A549 (cell line): Measurements from ENCODE around the gene PDHX. TPM values are rescaled to one million over a fixed set of nuclear protein-coding genes. Genes with fewer than 3 reads are reported as not detected.

Experiments used
- ATAC-seq, 2 experiments: fragments of 200-7000 bp in 1 of 2; fragments of >200 bp in 1 of 2; cut with Nextera tagmentation in 1 of 2; cut with Tn5 transposase in 1 of 2; 3 replicates each; pipeline versions ENCODE4 v1.8.0 to v1.9.1; 2018 to 2020; ENCODE audit warnings: mild to moderate bottlenecking in 1 of 2, moderate library complexity in 1 of 2
- CTCF ChIA-PET: fragments of 300-600 bp; sonication (Branson Sonifier 250); formaldehyde crosslinking; extraction: SDS; loops from one replicate; lab custom pipeline; 2021; ENCODE audit warnings: antibody characterized with exemption, inconsistent platforms; lab: Yijun Ruan, JAX
- POLR2A ChIA-PET: fragments of 350-600 bp; formaldehyde crosslinking; extraction: SDS; loops from one replicate; lab custom pipeline; 2021; ENCODE audit warnings: antibody characterized with exemption, inconsistent platforms; lab: Yijun Ruan, JAX
- DNase-seq, 2 experiments: peaks; one replicate each; pipeline versions ENCODE4 v3.0.0 to v3.0.0-alpha.2; 2011 to 2016; ENCODE audit warnings: low read depth in 1 of 2, low spot score in 1 of 2
- FAIRE-seq: peaks from 2 replicates; lab custom pipeline; 2011; peaks lifted over from hg19 to GRCh38; lab: Jason Lieb, UNC
- H3K27ac ChIP-seq, 2 experiments: fragments of >200 bp; sonication (Bioruptor Twin); formaldehyde crosslinking; 3 replicates each; pipeline ENCODE4 v1.5.1; 2016 to 2017
- H3K4me1 ChIP-seq: fragments of >200 bp; sonication (Bioruptor Twin); formaldehyde crosslinking; 3 replicates; pipeline ENCODE4 v1.6.1; 2016
- H3K4me2 ChIP-seq: fragments of >200 bp; sonication (Bioruptor Twin); formaldehyde crosslinking; 3 replicates; pipeline ENCODE4 v1.6.1; 2016
- H3K4me3 ChIP-seq: fragments of >200 bp; sonication (Bioruptor Twin); formaldehyde crosslinking; 3 replicates; pipeline ENCODE4 v1.5.1; 2016
- H3K9me3 ChIP-seq: fragments of >200 bp; sonication (Bioruptor Twin); formaldehyde crosslinking; 3 replicates; pipeline ENCODE4 v1.6.1; 2016
- BHLHE40 ChIP-seq: IDR thresholded peaks from 2 replicates; pipeline ENCODE4 v1.6.1; 2012; ENCODE audit warnings: low read depth, low read length, inconsistent platforms
- CBX2 ChIP-seq: fragments of 200-600 bp; sonication (generic); IDR thresholded peaks from 2 replicates; pipeline ENCODE4 v1.6.1; 2016; ENCODE audit warnings: low read depth, mild to moderate bottlenecking, borderline replicate concordance
- CBX8 ChIP-seq: fragments of 200-600 bp; sonication (generic); IDR thresholded peaks from 2 replicates; pipeline ENCODE4 v1.6.1; 2016
- EHMT2 ChIP-seq: fragments of 200-600 bp; sonication (generic); IDR thresholded peaks from 2 replicates; pipeline ENCODE4 v1.6.1; 2016; ENCODE audit warnings: antibody characterized with exemption, low read depth, mild to moderate bottlenecking, moderate library complexity
- FOSB ChIP-seq: fragments of 250-450 bp; sonication (Bioruptor Pico); IDR thresholded peaks from 2 replicates; pipeline ENCODE4 v1.5.0; 2020; ENCODE audit warnings: mild to moderate bottlenecking, moderate library complexity
- KDM5A ChIP-seq: fragments of 200-600 bp; sonication (generic); IDR thresholded peaks from 2 replicates; pipeline ENCODE4 v1.6.1; 2016; ENCODE audit warnings: antibody characterized with exemption, mild to moderate bottlenecking
- MAFK ChIP-seq: fragments of 450-650 bp; IDR thresholded peaks from 2 replicates; pipeline ENCODE4 v1.6.1; 2014; ENCODE audit not compliant: partially characterized antibody
- MAZ ChIP-seq: fragments of 150-350 bp; IDR thresholded peaks from 2 replicates; pipeline ENCODE4 v1.6.1; 2014; ENCODE audit warnings: antibody characterized with exemption, low read depth, low read length, borderline replicate concordance
- MYC ChIP-seq: IDR thresholded peaks from 2 replicates; pipeline ENCODE4 v1.6.1; 2012; ENCODE audit warnings: mild to moderate bottlenecking, inconsistent platforms, low read length, improper control_type of control experiment, borderline replicate concordance
- NPAS2 ChIP-seq: fragments of 250-450 bp; sonication (Bioruptor Pico); IDR thresholded peaks from 2 replicates; pipeline ENCODE4 v1.8.0; 2022; ENCODE audit warnings: mild to moderate bottlenecking, moderate library complexity, borderline replicate concordance
- NR3C1 ChIP-seq: fragments of >200 bp; sonication (Bioruptor Twin); formaldehyde crosslinking; IDR thresholded peaks from 3 replicates; pipeline ENCODE4 v1.6.1; 2017
- PHF8 ChIP-seq: fragments of 200-600 bp; sonication (generic); IDR thresholded peaks from 2 replicates; pipeline ENCODE4 v1.6.1; 2016; ENCODE audit warnings: low read depth, mild to moderate bottlenecking, antibody characterized with exemption, moderate library complexity, borderline replicate concordance
- POLR2A ChIP-seq: IDR thresholded peaks from 2 replicates; pipeline ENCODE4 v1.6.1; 2012; ENCODE audit warnings: mild to moderate bottlenecking, low read length
- RAD21 ChIP-seq, 2 experiments: fragments of >200 bp in 1 of 2; sonication (Bioruptor Twin) in 1 of 2; formaldehyde crosslinking in 1 of 2; IDR thresholded peaks in 1 of 2; conservative IDR thresholded peaks in 1 of 2; 2 replicates in 1 of 2; 3 replicates in 1 of 2; pipeline ENCODE4 v1.6.1; 2012 to 2018; ENCODE audit warnings: inconsistent platforms in 1 of 2
- RARB ChIP-seq: fragments of 250-450 bp; sonication (Bioruptor Pico); IDR thresholded peaks from 2 replicates; pipeline ENCODE4 v1.8.0; 2021; ENCODE audit warnings: mild to moderate bottlenecking, moderate library complexity
- RFX5 ChIP-seq: fragments of 450-650 bp; IDR thresholded peaks from 2 replicates; pipeline ENCODE4 v1.7.1; 2014; ENCODE audit warnings: antibody characterized with exemption, mild to moderate bottlenecking, moderate library complexity
- SMC3 ChIP-seq: fragments of >200 bp; sonication (Bioruptor Twin); formaldehyde crosslinking; IDR thresholded peaks from 3 replicates; pipeline ENCODE4 v1.6.1; 2018; ENCODE audit warnings: inconsistent platforms
- SREBF2 ChIP-seq: fragments of 450-650 bp; IDR thresholded peaks from 2 replicates; pipeline ENCODE4 v1.6.1; 2014; ENCODE audit warnings: mild to moderate bottlenecking, moderate library complexity
- TFCP2L1 ChIP-seq: fragments of 250-450 bp; sonication (Bioruptor Pico); IDR thresholded peaks from 2 replicates; pipeline ENCODE4 v1.5.0; 2021; ENCODE audit warnings: mild to moderate bottlenecking
- ZSCAN20 ChIP-seq: fragments of 250-450 bp; sonication (Bioruptor Pico); IDR thresholded peaks from 2 replicates; pipeline ENCODE4 v1.8.0; 2022; ENCODE audit warnings: mild to moderate bottlenecking, moderate library complexity
- WGBS: methylation state at CpG from one replicate; pipeline ENCODE4 v1.1.6; 2017; ENCODE audit errors: missing lambda C conversion rate; 5-methylcytosine and 5-hydroxymethylcytosine counted together
- polyA plus RNA-seq, 4 experiments: library from polyadenylated mRNA; depleted of rRNA in 3 of 4; stranded (reverse); fragments of >200 nt; fragmentation: RNase III in 1 of 4; extraction: RNeasy Plus Mini Kit Qiagen cat#74134 plus additional on column Dnase treatment in 1 of 4; gene quantifications; 2 replicates in 3 of 4; 3 replicates in 1 of 4; pipeline ENCODE4 v1.2.3, GENCODE V29; 2011 to 2017
- TF ChIP-seq, protein P1 (sequence below): IDR thresholded peaks from 2 replicates; pipeline ENCODE4 v1.6.1; 2012
- TF ChIP-seq, protein P2 (sequence below): IDR thresholded peaks from 2 replicates; pipeline ENCODE4 v1.6.1; 2012; ENCODE audit warnings: low read depth, borderline replicate concordance
- TF ChIP-seq, protein P3 (sequence below): fragments of 450-650 bp; IDR thresholded peaks from 2 replicates; pipeline ENCODE4 v1.6.1; 2014; ENCODE audit warnings: antibody characterized with exemption
- TF ChIP-seq, protein P4 (sequence below): fragments of 250-450 bp; sonication (Bioruptor Pico); IDR thresholded peaks from 2 replicates; pipeline ENCODE4 v1.5.0; 2021; ENCODE audit warnings: mild to moderate bottlenecking, moderate library complexity, borderline replicate concordance
- TF ChIP-seq, protein P5 (sequence below): fragments of >200 bp; sonication (Bioruptor Twin); formaldehyde crosslinking; IDR thresholded peaks from 3 replicates; pipeline ENCODE4 v1.5.1; 2016
- TF ChIP-seq, protein P6 (sequence below): fragments of >200 bp; sonication (Bioruptor Twin); formaldehyde crosslinking; IDR thresholded peaks from 2 replicates; pipeline ENCODE4 v1.6.1; 2016
- TF ChIP-seq, protein P7 (sequence below): fragments of 250-450 bp; sonication (Bioruptor Pico); IDR thresholded peaks from 2 replicates; pipeline ENCODE4 v1.5.0; 2020; ENCODE audit warnings: low read depth, mild to moderate bottlenecking, moderate library complexity

The PDHX gene
- polyA plus RNA-seq, 2 of the 4 experiments (the other 2 are of a cell fraction): 46.5 to 87.4 TPM

DNA sequence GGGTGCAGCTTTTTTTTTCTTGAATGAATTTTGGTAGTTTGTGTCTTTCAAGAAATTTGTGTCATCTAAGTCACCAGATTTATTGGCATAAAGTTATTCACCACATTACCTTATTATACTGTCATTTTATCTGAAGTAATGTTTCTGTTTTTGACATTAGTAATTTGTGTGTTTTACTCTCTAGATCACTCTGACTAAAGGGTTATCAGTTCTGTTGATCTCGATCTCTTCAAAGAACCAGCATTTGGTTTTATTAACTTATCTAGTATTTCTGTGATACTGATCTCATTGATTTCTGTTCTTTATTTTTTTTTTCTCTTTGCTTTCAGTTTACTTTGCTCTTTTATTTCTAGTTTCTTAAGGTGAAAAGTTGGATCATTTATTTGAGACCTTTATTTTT, 55.5 kb downstream of the PDHX start:
- FAIRE-seq (peak; percentile 72), ATAC-seq (no peak), DNase-seq (no peak)
- no peaks in the 10 kb centered on the region for H3K9me3 ChIP-seq
- TF ChIP-seq MAZ: no peak
- TF ChIP-seq, protein P1, sequence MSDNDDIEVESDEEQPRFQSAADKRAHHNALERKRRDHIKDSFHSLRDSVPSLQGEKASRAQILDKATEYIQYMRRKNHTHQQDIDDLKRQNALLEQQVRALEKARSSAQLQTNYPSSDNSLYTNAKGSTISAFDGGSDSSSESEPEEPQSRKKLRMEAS: no peak
- TF ChIP-seq TFCP2L1 (CRISPR knock-in tag): no peak
- no peak for TF ChIP-seq SREBF2
- no peak for TF ChIP-seq NPAS2 (CRISPR knock-in tag)
- TF ChIP-seq MAFK: no peak
- TF ChIP-seq, protein P2, sequence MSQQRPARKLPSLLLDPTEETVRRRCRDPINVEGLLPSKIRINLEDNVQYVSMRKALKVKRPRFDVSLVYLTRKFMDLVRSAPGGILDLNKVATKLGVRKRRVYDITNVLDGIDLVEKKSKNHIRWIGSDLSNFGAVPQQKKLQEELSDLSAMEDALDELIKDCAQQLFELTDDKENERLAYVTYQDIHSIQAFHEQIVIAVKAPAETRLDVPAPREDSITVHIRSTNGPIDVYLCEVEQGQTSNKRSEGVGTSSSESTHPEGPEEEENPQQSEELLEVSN: no peak
- no peak for TF ChIP-seq KDM5A
- no peak for TF ChIP-seq BHLHE40
- no peak for TF ChIP-seq ZSCAN20 (CRISPR knock-in tag)
- ChIA-PET CTCF (interaction anchor here (0.6 kb wide), 1 partner anchor 291 kb away, joined by 3 read pairs; no protein-coding TSS in a partner anchor), POLR2A (no interaction called here)
- H3K27ac ChIP-seq: no peak overlapping the region
- no peak overlapping the region for H3K4me2 ChIP-seq
- WGBS: 78% methylated on average over 1 of the region's 1 CpG
- peaks cover 21% of the 10 kb centered on the region for H3K4me1 ChIP-seq
- H3K4me3 ChIP-seq: no peak overlapping the region

DNA sequence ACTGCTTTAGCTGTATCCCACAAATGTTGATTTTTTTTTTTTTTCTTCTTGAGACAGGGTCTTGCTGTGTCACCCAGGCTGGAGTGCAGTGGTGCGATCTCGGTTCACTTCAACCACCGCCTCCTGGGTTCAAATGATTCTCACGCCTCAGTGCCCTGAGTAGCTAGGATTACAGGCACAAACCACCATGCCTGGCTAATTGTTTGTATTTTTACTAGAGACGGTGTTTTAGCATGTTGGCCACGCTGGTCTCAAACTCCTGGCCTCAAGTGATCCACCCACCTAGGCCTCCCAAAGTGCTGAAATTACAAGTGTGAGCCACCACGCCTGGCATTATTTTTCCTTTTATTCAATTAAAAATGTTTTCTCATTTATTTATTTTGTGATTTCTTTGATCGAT, 55.9 kb downstream of the PDHX start:
- TF ChIP-seq CBX8 (no peak), MYC (no peak), POLR2A (no peak), EHMT2 (no peak), CBX2 (no peak), RAD21 (conservative IDR thresholded peaks at IDR 0.05 in 1 of 2, IDR thresholded peaks at IDR 0.05 in 1 of 2) (no peak), RARB (CRISPR knock-in tag) (no peak), SREBF2 (no peak), RFX5 (no peak), NR3C1 (no peak), FOSB (CRISPR knock-in tag) (no peak), PHF8 (no peak), MAZ (no peak), SMC3 (no peak)
- TF ChIP-seq, protein P2: no peak
- TF ChIP-seq, protein P3, sequence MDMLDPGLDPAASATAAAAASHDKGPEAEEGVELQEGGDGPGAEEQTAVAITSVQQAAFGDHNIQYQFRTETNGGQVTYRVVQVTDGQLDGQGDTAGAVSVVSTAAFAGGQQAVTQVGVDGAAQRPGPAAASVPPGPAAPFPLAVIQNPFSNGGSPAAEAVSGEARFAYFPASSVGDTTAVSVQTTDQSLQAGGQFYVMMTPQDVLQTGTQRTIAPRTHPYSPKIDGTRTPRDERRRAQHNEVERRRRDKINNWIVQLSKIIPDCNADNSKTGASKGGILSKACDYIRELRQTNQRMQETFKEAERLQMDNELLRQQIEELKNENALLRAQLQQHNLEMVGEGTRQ: no peak
- TF ChIP-seq, protein P4, sequence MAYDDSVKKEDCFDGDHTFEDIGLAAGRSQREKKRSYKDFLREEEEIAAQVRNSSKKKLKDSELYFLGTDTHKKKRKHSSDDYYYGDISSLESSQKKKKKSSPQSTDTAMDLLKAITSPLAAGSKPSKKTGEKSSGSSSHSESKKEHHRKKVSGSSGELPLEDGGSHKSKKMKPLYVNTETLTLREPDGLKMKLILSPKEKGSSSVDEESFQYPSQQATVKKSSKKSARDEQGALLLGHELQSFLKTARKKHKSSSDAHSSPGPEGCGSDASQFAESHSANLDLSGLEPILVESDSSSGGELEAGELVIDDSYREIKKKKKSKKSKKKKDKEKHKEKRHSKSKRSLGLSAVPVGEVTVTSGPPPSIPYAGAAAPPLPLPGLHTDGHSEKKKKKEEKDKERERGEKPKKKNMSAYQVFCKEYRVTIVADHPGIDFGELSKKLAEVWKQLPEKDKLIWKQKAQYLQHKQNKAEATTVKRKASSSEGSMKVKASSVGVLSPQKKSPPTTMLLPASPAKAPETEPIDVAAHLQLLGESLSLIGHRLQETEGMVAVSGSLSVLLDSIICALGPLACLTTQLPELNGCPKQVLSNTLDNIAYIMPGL: no peak
- TF ChIP-seq, protein P5, sequence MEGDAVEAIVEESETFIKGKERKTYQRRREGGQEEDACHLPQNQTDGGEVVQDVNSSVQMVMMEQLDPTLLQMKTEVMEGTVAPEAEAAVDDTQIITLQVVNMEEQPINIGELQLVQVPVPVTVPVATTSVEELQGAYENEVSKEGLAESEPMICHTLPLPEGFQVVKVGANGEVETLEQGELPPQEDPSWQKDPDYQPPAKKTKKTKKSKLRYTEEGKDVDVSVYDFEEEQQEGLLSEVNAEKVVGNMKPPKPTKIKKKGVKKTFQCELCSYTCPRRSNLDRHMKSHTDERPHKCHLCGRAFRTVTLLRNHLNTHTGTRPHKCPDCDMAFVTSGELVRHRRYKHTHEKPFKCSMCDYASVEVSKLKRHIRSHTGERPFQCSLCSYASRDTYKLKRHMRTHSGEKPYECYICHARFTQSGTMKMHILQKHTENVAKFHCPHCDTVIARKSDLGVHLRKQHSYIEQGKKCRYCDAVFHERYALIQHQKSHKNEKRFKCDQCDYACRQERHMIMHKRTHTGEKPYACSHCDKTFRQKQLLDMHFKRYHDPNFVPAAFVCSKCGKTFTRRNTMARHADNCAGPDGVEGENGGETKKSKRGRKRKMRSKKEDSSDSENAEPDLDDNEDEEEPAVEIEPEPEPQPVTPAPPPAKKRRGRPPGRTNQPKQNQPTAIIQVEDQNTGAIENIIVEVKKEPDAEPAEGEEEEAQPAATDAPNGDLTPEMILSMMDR: no peak
- TF ChIP-seq, protein P6, sequence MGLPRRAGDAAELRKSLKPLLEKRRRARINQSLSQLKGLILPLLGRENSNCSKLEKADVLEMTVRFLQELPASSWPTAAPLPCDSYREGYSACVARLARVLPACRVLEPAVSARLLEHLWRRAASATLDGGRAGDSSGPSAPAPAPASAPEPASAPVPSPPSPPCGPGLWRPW: no peak
- TF ChIP-seq, protein P7, sequence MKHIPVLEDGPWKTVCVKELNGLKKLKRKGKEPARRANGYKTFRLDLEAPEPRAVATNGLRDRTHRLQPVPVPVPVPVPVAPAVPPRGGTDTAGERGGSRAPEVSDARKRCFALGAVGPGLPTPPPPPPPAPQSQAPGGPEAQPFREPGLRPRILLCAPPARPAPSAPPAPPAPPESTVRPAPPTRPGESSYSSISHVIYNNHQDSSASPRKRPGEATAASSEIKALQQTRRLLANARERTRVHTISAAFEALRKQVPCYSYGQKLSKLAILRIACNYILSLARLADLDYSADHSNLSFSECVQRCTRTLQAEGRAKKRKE (CRISPR knock-in tag): no peak
- Histone ChIP-seq H3K9me3 (no peaks in the 10 kb centered on the region), H3K4me3 (no peak overlapping the region), H3K4me1 (peaks cover 25% of the 10 kb centered on the region), H3K4me2 (no peak overlapping the region), H3K27ac (no peak overlapping the region)
- WGBS: 97% methylated on average over 8 of the region's 8 CpGs
- ATAC-seq (no peak), DNase-seq (no peak), FAIRE-seq (no peak)
- POLR2A ChIA-PET: no interaction called here
- CTCF ChIA-PET: interaction anchor here (0.6 kb wide), 1 partner anchor 291 kb away, joined by 3 read pairs; no protein-coding TSS in a partner anchor
